HL-60 (cell line): ENCODE measurements around the gene PAQR9.

Experiments
- CTCF ChIP-seq: IDR thresholded peaks from one replicate; pipeline ENCODE4 v1.5.1; 2011; ENCODE audit warnings: low read length, control low read depth, inconsistent platforms; ENCODE audit not compliant: insufficient read depth
- POLR2AphosphoS5 ChIP-seq: IDR thresholded peaks from 2 replicates; pipeline ENCODE4 v1.6.1; 2012; ENCODE audit warnings: low read depth

- TF ChIP-seq CTCF: no peak
- no peak for TF ChIP-seq POLR2AphosphoS5
Measured at GRCh38 chr3:142962175-142962519, 1.3 kb downstream of the PAQR9 start.
